RWPE2 (cell line): Measurements from ENCODE around the gene SAYSD1.
A peak's percentile ranks its signal among the peaks of the same experiment; 100 is the strongest.

ENCODE experiments used
- ATAC-seq: fragments of 200-7000 bp; cut with Tn5 transposase; 3 replicates; pipeline ENCODE4 v1.9.1; 2021; ENCODE audit warnings: low read depth
- DNase-seq: peaks from one replicate; pipeline ENCODE4 v3.0.0-alpha.2; 2020; ENCODE audit warnings: low spot score
- H3K27ac ChIP-seq: fragments of 450-650 bp; 2 replicates; pipeline ENCODE4 v1.5.1; 2017; ENCODE audit warnings: mild to moderate bottlenecking; ENCODE audit not compliant: poor library complexity, severe bottlenecking
- H3K27me3 ChIP-seq: fragments of 250-450 bp; sonication (Bioruptor Pico); 2 replicates; pipeline ENCODE4 v1.5.1; 2021; ENCODE audit warnings: mild to moderate bottlenecking, moderate library complexity; ENCODE audit not compliant: insufficient read depth, poor library complexity, severe bottlenecking
- H3K36me3 ChIP-seq: fragments of 250-450 bp; sonication (Bioruptor Pico); 2 replicates; pipeline ENCODE4 v1.5.1; 2020; ENCODE audit warnings: low read depth, mild to moderate bottlenecking, moderate library complexity
- H3K4me1 ChIP-seq: fragments of 250-450 bp; sonication (Bioruptor Pico); 2 replicates; pipeline ENCODE4 v1.5.1; 2021; ENCODE audit warnings: mild to moderate bottlenecking, moderate library complexity; ENCODE audit not compliant: insufficient read depth, poor library complexity, severe bottlenecking
- H3K4me3 ChIP-seq: fragments of 250-450 bp; sonication (Bioruptor Pico); 2 replicates; pipeline ENCODE4 v1.5.1; 2021; ENCODE audit warnings: mild to moderate bottlenecking, moderate library complexity; ENCODE audit not compliant: severe bottlenecking
- H3K9me3 ChIP-seq: fragments of 250-450 bp; sonication (Bioruptor Pico); 2 replicates; pipeline ENCODE4 v1.5.1; 2021; ENCODE audit warnings: mild to moderate bottlenecking, moderate library complexity; ENCODE audit not compliant: severe bottlenecking
- TF ChIP-seq, protein P1 (sequence below): fragments of 450-650 bp; IDR thresholded peaks from one replicate; pipeline ENCODE4 v1.5.1; 2017; ENCODE audit warnings: mild to moderate bottlenecking, moderate library complexity; ENCODE audit not compliant: poor library complexity, severe bottlenecking

The SAYSD1 gene

DNA sequence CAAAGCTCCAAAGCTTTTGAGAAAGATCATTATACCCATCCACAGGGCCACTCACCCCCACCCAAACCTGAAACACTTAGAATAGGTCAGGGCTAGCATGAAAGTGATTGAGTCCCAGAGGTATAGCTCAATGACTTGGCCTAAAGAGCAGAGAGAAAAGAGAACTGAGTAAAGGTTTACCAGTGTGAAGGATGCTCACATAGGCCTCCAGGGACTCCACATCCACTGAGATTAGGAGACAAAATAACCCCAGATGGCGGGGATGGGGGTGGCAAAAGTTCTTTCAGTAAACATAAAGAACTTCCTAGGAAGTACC is 12.2 kb downstream of the SAYSD1 start:
- Histone ChIP-seq H3K4me1 (no peaks in the 10 kb centered on the region), H3K36me3 (no peaks in the 10 kb centered on the region), H3K27me3 (no peaks in the 10 kb centered on the region), H3K9me3 (no peaks in the 10 kb centered on the region), H3K27ac (no peak overlapping the region), H3K4me3 (no peak overlapping the region)
- DNase-seq, result no peak
- ATAC-seq, result no peak
- TF ChIP-seq, protein P1, sequence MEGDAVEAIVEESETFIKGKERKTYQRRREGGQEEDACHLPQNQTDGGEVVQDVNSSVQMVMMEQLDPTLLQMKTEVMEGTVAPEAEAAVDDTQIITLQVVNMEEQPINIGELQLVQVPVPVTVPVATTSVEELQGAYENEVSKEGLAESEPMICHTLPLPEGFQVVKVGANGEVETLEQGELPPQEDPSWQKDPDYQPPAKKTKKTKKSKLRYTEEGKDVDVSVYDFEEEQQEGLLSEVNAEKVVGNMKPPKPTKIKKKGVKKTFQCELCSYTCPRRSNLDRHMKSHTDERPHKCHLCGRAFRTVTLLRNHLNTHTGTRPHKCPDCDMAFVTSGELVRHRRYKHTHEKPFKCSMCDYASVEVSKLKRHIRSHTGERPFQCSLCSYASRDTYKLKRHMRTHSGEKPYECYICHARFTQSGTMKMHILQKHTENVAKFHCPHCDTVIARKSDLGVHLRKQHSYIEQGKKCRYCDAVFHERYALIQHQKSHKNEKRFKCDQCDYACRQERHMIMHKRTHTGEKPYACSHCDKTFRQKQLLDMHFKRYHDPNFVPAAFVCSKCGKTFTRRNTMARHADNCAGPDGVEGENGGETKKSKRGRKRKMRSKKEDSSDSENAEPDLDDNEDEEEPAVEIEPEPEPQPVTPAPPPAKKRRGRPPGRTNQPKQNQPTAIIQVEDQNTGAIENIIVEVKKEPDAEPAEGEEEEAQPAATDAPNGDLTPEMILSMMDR, result no peak

DNA sequence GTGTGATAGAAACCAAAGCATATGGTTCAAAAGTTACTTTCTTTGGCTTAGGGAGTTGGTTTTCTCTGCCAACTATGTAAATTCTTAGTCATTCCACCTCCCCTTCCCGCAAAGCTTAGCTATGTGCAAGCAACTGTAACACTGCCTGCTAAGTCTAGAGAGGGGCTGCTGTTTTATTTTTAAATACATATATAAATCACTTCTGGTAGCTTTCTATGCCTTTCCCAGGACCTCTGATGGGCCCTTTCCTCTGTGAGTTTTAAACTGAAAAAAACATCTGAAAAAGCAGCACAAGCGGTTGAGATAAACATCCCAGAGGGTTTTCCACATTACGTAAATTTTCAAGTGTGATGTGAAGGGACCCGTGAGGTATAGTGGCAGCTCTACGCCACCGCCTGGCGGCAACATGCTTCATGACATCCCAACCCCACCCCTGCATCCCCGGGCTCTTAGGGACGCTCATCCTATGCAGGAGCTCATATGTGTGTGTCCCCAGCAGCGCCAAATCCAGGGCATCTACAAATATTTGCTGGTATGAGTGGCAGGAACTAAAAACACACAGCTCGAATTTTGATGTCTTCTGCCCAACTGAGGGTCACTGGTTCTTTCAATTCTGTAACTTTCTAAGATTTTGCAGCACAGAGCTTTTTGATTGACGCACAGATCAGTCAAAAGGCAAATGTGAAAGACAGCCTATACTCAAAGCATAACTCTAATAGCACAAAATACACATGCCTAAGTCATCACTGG is 12.7 kb downstream of the SAYSD1 start:
- ATAC-seq, result no peak
- TF ChIP-seq, protein P1, result peak; percentile 16
- H3K36me3 ChIP-seq, result no peaks in the 10 kb centered on the region
- no peaks in the 10 kb centered on the region for H3K4me1 ChIP-seq
- H3K4me3 ChIP-seq, result no peak overlapping the region
- no peak overlapping the region for H3K27ac ChIP-seq
- DNase-seq, result no peak
- H3K27me3 ChIP-seq, result no peaks in the 10 kb centered on the region
- no peaks in the 10 kb centered on the region for H3K9me3 ChIP-seq

DNA sequence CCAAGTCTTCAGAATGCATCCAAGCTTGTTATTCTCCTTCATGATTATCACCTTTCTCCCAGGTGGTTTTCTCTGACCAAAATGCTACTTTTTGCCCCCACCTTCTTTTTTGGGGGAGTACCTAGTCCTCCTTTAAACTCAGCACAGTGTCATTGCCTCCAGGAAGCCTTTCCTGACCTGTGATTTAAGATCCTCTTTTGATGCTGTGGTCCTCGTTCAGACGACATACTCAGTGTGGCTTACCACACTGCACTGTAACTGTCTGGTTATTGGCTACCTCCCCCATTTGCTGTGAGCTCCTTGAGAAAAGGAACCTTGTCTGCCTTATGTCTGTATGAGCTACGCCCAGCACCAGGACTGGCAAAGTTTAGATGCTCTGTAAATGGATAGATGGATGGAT is 14.6 kb downstream of the SAYSD1 start:
- no peak for ATAC-seq
- Histone ChIP-seq H3K4me3 (no peak overlapping the region), H3K36me3 (no peaks in the 10 kb centered on the region), H3K27me3 (no peaks in the 10 kb centered on the region), H3K27ac (no peak overlapping the region), H3K9me3 (no peaks in the 10 kb centered on the region), H3K4me1 (no peaks in the 10 kb centered on the region)
- TF ChIP-seq, protein P1, result no peak
- DNase-seq, result no peak

DNA sequence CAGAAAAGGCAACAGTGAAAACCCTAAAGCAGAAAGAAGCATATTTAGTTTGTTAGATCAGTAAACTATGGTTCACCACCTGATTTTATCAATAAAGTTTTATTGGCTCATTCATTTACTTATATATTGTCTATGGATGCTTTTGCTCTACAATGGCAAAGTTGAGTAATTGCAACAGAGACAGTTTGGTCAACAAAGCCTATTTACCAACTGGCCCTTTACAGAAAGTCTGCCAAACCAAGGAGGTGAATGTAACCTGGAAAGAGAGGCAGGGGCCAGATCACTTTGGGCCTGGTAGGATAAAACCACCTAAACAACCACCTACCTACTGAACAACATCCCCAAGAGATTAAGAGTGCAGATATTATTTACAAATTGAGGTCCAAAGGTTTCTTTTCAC is 19.4 kb downstream of the SAYSD1 start:
- ATAC-seq (no peak), DNase-seq (no peak)
- no peak overlapping the region for H3K27ac ChIP-seq
- H3K4me1 ChIP-seq, result no peaks in the 10 kb centered on the region
- TF ChIP-seq, protein P1, result no peak
- no peaks in the 10 kb centered on the region for H3K9me3 ChIP-seq
- no peaks in the 10 kb centered on the region for H3K36me3 ChIP-seq
- peaks cover 13% of the 10 kb centered on the region for H3K27me3 ChIP-seq
- no peak overlapping the region for H3K4me3 ChIP-seq

DNA sequence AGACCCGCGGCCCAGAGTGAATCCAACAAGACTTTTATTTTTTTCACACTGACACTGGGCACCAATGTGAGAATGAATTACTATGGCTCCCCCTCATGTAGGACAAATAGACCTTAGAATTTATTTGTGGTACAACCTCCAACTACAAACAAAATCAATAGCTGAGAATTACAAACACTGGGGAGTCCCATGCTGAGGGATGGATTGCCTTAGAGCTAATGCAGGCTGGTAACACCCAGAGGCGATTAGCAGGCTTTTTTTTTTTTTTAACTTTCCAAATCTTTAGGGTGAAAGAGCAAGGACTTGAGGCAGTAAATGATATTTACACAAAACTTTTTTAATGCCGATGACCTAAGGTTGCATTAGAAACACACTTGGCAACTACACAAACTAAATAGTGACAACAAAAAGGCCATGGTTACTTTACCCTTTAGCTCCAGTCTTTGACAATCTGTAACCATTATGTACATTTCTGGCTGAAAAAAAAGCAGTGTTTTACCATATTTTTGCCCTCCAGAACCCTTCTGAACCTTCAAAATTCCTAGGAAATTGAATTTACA is 21.8 kb downstream of the SAYSD1 start:
- Histone ChIP-seq H3K4me3 (no peak overlapping the region), H3K27ac (no peak overlapping the region), H3K36me3 (no peaks in the 10 kb centered on the region), H3K9me3 (no peaks in the 10 kb centered on the region), H3K27me3 (peaks cover 32% of the 10 kb centered on the region), H3K4me1 (no peaks in the 10 kb centered on the region)
- no peak for ATAC-seq
- DNase-seq, result no peak
- TF ChIP-seq, protein P1, result no peak
